Natural killer cell (primary cell): ENCODE measurements around the gene PEPD. TPM values are rescaled to one million over a fixed set of nuclear protein-coding genes. Genes with fewer than 3 reads are reported as not detected.

ENCODE experiments used
- ATAC-seq, 3 donors: fragments of 150-1000 bp in 2 of 3; fragments of 200-7000 bp in 1 of 3; cut with Tn5 transposase; 1 replicate in 1 of 3; 2 replicates in 2 of 3; pipeline ENCODE4 v1.10.0; 2021; ENCODE audit warnings: mild to moderate bottlenecking in 2 of 3, moderate library complexity in 2 of 3
- DNase-seq, 2 donors: peaks; one replicate each; pipeline versions ENCODE4 v3.0.0 to v3.0.0-alpha.2; 2013 to 2021; ENCODE audit warnings: mixed read lengths in 1 of 2
- H3K27ac ChIP-seq: one replicate; pipeline ENCODE4 v1.5.1; 2013; ENCODE audit warnings: mild to moderate bottlenecking, low read length
- H3K27me3 ChIP-seq: one replicate; pipeline ENCODE4 v1.6.1; 2013; ENCODE audit warnings: low read length; ENCODE audit not compliant: control insufficient read depth, insufficient read depth
- H3K36me3 ChIP-seq: one replicate; pipeline ENCODE4 v1.6.1; 2013; ENCODE audit warnings: low read length; ENCODE audit not compliant: control insufficient read depth, insufficient read depth
- H3K4me1 ChIP-seq: one replicate; pipeline ENCODE4 v1.6.1; 2013; ENCODE audit warnings: low read length; ENCODE audit not compliant: control insufficient read depth, insufficient read depth
- H3K4me3 ChIP-seq: one replicate; pipeline ENCODE4 v1.5.1; 2013; ENCODE audit warnings: low read length
- H3K9me3 ChIP-seq: one replicate; pipeline ENCODE4 v1.6.1; 2013; ENCODE audit warnings: low read length; ENCODE audit not compliant: control insufficient read depth, insufficient read depth
- H3K27ac Mint-ChIP-seq, 2 donors: one replicate each; pipeline ENCODE4 v1.8.0; 2022; ENCODE audit warnings: mild to moderate bottlenecking in 2 of 2, mixed read lengths in 2 of 2, moderate library complexity in 1 of 2
- H3K27me3 Mint-ChIP-seq, 2 donors: one replicate each; pipeline ENCODE4 v1.8.0; 2022; ENCODE audit warnings: low read depth in 2 of 2, mixed read lengths in 2 of 2
- H3K36me3 Mint-ChIP-seq: one replicate; pipeline ENCODE4 v1.8.0; 2022; ENCODE audit warnings: mixed read lengths
- H3K4me1 Mint-ChIP-seq, 2 donors: one replicate each; pipeline ENCODE4 v1.8.0; 2022; ENCODE audit warnings: mixed read lengths in 2 of 2
- H3K4me3 Mint-ChIP-seq: one replicate; pipeline ENCODE4 v1.8.0; 2022; ENCODE audit warnings: mild to moderate bottlenecking, moderate library complexity, mixed read lengths
- H3K9me3 Mint-ChIP-seq, 2 donors: one replicate each; pipeline ENCODE4 v1.8.0; 2022; ENCODE audit warnings: mixed read lengths in 2 of 2
- WGBS: methylation state at CpG from one replicate; pipeline ENCODE4 v1.1.7; 2013; ENCODE audit warnings: missing lambda C conversion rate; ENCODE audit not compliant: insufficient coverage; 5-methylcytosine and 5-hydroxymethylcytosine counted together
- intact Hi-C: fragments of 100-400 bp; cut with micrococcal nuclease; formaldehyde crosslinking; loops from one replicate; pipeline ENCODE4 v1.14.2; 2022
- total RNA-seq, 4 donors: library from RNA; stranded (reverse); fragments of 120-200 nt in 1 of 4; gene quantifications; one replicate each; pipeline versions ENCODE4 v1.2.3 to v1.2.4, GENCODE V29; 2013 to 2022
- TF ChIP-seq, protein P1 (sequence below): fragments of 200-600 bp; IDR thresholded peaks from one replicate; pipeline ENCODE4 v1.8.0; 2022; ENCODE audit warnings: antibody characterized with exemption

PEPD gene
- total RNA-seq, 3 donors from 2014 or later (not counting 1 experiment from before 2014, with no cell fraction given) = 33.9 to 42.2 (median 40.9) TPM

DNA sequence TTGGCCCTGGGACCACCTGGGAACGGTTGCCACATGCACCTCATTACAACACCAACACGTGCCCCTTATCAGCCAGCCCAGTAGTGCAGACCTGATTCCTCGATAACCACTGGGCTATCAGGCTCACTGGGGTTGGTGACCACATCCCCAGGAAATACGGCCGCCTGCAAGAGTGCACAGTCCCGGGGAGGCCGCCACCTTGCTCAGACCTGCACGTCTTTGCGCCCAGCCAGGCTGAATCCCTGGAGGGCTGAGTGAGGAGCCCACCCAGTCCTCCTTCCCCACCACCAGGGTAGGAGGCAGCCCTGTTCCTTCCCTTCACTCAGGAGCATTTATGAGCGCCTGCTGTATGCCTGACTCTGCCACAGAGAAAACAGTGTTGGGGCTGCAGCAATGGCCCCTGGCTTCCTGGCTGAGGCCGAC is 80.3 kb downstream of the PEPD start:
- Histone ChIP-seq H3K4me3 (no peak overlapping the region), H3K36me3 (no peaks in the 10 kb centered on the region), H3K9me3 (no peaks in the 10 kb centered on the region), H3K4me1 (peaks cover 15% of the 10 kb centered on the region), H3K27ac (no peak overlapping the region), H3K27me3 (no peaks in the 10 kb centered on the region)
- 27% methylated on average over 11 of the region's 11 CpGs for WGBS
- DNase-seq = no peak
- Mint-ChIP-seq H3K27ac (peak overlapping the region in 1 of 2 donors; percentile 69), H3K4me1 (peaks cover 14 to 18% of the 10 kb centered on the region in 2 donors), H3K4me3 (no peak overlapping the region), H3K9me3 (no peaks in the 10 kb centered on the region), H3K27me3 (no peaks in the 10 kb centered on the region), H3K36me3 (no peaks in the 10 kb centered on the region)
- TF ChIP-seq, protein P1, sequence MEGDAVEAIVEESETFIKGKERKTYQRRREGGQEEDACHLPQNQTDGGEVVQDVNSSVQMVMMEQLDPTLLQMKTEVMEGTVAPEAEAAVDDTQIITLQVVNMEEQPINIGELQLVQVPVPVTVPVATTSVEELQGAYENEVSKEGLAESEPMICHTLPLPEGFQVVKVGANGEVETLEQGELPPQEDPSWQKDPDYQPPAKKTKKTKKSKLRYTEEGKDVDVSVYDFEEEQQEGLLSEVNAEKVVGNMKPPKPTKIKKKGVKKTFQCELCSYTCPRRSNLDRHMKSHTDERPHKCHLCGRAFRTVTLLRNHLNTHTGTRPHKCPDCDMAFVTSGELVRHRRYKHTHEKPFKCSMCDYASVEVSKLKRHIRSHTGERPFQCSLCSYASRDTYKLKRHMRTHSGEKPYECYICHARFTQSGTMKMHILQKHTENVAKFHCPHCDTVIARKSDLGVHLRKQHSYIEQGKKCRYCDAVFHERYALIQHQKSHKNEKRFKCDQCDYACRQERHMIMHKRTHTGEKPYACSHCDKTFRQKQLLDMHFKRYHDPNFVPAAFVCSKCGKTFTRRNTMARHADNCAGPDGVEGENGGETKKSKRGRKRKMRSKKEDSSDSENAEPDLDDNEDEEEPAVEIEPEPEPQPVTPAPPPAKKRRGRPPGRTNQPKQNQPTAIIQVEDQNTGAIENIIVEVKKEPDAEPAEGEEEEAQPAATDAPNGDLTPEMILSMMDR = no peak
- intact Hi-C loops = no loop called here
- peak in 2 of 3 donors; percentile 87 to 95 for ATAC-seq

DNA sequence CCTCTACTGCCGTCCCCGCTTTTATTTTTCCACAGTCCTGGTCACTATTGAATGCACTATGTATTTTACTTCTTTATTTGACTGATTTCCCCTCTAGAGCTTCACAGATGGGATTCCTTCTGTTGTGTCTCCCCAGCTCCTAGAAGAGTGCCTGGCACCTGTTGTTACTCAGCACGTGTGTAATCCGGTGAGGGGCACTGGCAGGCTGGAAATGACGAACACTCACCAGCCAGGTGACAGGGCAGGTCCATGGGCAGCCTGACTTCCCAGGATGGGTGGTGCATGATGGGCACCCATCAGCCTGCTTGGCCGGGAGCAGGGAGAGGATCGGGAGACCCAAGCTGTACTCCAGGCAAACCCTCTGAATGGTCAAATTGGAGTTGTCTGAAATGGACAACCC is 80.9 kb downstream of the PEPD start:
- H3K36me3 Mint-ChIP-seq = no peaks in the 10 kb centered on the region
- no peaks in the 10 kb centered on the region for H3K27me3 ChIP-seq
- H3K9me3 ChIP-seq = no peaks in the 10 kb centered on the region
- H3K4me3 Mint-ChIP-seq = no peak overlapping the region
- H3K27me3 Mint-ChIP-seq = no peaks in the 10 kb centered on the region
- no peak for DNase-seq
- TF ChIP-seq, protein P1 = no peak
- H3K27ac ChIP-seq = no peak overlapping the region
- no peak overlapping the region for H3K4me3 ChIP-seq
- H3K4me1 ChIP-seq = peaks cover 15% of the 10 kb centered on the region
- WGBS = 95% methylated on average over 7 of the region's 7 CpGs
- H3K36me3 ChIP-seq = no peaks in the 10 kb centered on the region
- H3K9me3 Mint-ChIP-seq = no peaks in the 10 kb centered on the region
- intact Hi-C loops = no loop called here
- H3K4me1 Mint-ChIP-seq = peaks cover 14 to 18% of the 10 kb centered on the region in 2 donors
- no peak for ATAC-seq
- H3K27ac Mint-ChIP-seq = peak overlapping the region in 1 of 2 donors; percentile 69

DNA sequence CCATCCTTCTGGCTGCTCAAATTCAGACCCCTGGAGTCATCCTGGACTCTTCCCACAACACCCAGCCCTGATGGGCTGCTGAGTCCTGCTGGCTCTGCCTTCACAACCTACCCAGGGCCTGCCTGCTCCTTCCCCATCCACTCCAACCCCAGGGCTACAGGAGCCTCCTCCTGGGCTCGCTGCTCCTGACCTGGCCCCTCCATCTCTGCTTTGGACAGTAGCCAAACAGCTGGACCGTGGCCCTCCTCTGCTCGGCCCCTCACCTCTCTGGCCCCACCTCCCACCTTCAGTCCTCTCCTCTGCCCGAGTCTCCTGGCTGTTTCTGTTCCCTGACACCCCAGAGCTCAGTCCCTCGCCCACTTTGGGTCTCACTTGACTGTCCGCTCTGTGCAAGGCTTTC is 81.3 kb downstream of the PEPD start:
- H3K4me1 Mint-ChIP-seq = peaks cover 14 to 18% of the 10 kb centered on the region in 2 donors

More for the DNA sequence above, 81.3 kb downstream of the PEPD start:
- DNase-seq = no peak
- Mint-ChIP-seq H3K4me3 (no peak overlapping the region), H3K27ac (no peak overlapping the region), H3K27me3 (no peaks in the 10 kb centered on the region), H3K36me3 (no peaks in the 10 kb centered on the region), H3K9me3 (no peaks in the 10 kb centered on the region)
- 85% methylated on average over 6 of the region's 6 CpGs for WGBS
- Histone ChIP-seq H3K27me3 (no peaks in the 10 kb centered on the region), H3K4me1 (peaks cover 15% of the 10 kb centered on the region), H3K36me3 (no peaks in the 10 kb centered on the region), H3K9me3 (no peaks in the 10 kb centered on the region), H3K27ac (no peak overlapping the region), H3K4me3 (no peak overlapping the region)
- no peak for ATAC-seq
- TF ChIP-seq, protein P1 = no peak
- intact Hi-C loops = no loop called here
